DLD1 (cell line): ENCODE measurements around the gene BICD1.

ENCODE experiments used
- in situ Hi-C: cut with HindIII; loops from 2 replicates; pipeline ENCODE4 v1.10.0; 2017; ENCODE audit warnings: low sequenced_read_pairs

BICD1 gene

DNA sequence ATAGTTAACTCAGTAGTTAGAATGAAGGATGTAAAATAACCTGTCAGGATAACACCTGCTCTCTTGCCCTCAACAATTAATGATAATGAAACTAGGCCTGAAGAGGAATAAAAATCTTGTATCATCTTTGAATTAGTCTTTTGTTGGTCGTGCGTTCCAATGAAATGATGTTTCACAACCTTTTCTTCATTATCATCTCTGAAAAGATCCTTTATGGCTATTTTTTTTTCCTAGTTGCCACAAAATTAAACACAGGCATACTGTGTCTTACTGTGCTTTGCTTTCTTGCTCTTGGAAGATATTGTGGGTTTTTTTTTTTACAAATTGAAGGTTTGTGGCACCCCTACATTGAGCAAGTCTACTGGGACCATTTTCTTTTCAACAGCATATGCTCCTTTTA lies 128.6 kb downstream of the BICD1 start:
- in situ Hi-C loops: loop anchor here (5.0 kb wide), 1 partner anchor 43 kb away; no protein-coding TSS in a partner anchor

DNA sequence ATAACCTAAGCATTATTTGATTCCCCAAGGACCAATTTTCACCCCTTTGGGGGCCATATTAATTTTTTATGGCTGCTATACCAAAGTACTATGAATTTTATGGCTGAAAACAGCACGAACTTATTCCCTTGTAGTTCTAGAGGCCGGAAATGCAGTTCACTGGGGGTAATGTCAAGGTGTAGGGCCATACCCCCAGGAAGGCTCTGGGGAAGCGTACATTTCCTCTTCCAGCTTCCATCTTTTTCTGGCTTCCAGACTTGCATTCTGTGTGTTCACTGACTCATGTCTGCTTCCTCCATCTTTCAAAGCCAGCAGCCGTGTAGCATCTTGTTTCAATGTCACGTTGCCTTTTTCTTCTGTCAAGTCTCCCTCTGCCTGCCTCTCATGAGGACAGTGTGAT lies 133.5 kb downstream of the BICD1 start:
- in situ Hi-C loops: no loop called here

DNA sequence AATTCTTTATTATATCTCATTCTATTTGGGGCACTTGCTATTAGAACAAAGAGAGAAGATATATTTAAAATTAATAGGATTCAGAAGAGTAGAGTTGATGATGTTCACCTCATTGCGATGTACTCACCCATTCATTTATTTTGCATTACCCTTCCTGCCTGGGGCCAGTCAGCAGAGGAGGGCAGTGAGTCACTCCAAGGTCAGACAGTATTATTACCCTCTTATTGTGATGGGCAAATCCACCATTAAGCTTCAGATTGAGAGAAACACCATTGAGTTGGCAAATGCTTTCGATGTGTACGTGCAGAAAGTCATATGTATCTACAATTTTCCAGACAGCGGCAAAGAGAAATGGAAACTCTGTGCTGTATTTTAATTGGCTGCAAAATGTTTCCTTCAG lies 134.2 kb downstream of the BICD1 start:
- in situ Hi-C loops: no loop called here

DNA sequence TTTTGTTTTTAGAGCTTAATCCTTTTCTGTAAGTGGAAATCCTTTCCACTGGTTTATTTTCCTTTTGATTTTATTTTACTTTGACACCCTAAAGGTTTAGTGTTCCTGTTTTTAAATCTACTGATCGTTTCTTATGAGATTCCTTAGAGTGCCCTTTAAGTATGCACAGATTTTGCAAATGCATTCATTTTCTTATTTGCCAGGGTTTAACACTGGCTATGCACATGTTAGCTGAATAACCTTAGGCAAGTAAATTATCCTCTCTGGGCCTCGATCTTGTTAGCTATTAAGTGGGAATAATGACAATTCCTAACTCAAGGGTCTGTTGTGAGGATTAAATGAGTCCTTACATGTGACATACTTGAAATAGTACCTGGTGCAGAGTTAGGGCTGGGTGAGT lies 136.0 kb downstream of the BICD1 start:
- in situ Hi-C loops: no loop called here

DNA sequence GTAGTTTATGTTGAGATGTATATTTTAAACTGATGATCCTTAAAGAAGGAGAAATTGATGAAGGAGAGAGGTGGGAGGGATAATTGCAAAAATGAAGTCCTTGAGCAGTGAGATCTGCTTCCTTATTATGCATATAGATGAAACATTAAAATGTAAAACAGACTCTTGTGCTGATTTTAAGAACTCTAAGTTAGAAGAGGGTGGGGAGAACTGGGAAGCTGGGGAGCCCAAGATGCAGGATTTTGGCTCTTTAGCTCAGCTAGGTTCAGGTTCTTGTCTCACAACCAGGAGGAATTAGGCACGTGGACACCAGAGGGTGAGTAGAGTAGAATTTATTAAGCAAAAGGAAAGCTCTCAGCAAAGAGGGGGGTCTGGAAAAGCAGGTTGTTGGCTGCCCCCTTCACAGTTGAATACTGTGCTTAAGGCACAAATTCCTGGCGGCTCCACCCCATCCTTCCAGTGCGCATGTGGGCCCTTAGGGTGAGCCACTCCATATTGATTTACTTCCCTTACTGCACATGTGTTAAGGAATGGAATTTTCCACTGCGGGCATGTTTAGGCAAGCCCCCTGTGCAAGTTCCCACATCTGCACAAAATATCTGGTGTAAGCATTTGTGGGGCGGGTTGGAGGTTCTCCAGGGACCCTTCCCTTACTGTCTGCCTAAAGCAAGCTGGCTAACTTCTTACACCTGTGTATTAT lies 141.9 kb downstream of the BICD1 start:
- in situ Hi-C loops: no loop called here

DNA sequence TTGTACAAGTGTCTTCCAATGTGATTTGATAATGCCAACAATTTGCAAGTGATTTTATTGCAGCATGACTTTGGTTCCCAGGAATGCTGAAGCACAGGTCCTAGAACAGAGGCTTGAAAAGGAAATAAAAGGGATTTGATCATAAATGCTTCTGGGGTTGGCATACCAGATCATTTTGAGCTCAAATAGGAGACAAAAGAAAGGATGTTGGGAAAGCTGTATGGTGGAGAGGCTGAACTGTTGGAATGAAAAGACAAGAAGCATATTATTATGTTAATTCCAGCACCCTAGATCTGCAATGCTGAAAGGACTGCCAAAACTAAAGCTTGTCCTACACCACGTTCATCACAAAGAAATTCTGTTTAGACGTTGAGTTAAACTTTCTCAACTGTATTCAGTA lies 143.1 kb downstream of the BICD1 start:
- in situ Hi-C loops: no loop called here

DNA sequence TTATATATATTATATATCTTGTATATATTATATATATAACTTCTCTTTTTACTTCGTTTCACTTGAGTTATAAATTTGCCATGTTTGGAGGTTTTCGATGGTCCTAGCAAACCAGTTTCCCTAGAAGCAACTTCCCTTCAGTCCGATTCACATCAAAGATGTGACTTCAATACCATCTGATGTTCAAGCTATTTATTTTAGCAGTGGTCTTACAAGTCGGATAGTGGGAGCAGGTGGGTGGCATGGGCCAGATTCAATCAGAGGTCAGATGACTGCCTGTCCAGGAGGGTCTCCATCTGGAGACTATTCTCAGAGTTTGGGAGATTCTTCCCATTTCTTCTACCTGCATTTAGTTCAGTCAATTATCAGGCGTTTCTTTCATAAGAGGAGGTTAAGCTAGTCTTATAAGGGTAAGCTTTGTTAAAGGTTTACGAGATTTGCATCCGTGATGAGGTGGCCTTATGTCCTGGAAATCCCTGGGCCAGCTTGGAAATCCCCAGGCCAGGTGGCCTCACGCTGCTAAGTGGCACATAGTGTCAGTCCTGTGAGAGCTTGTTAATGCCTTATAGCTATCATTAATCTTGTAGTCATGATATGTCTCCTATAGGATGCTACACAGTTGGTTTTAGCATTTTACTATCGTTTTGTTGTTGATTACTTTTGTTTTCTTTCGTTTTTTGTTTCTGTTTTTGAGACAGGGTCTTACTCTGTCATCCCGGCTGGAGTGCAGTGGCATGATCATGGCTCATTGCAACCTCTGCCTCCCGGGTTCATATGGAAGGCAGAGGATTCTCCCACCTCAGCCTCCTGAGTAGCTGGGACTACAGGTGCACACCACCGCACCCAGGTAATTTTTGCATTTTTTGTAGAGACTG lies 145.8 kb downstream of the BICD1 start:
- in situ Hi-C loops: no loop called here

DNA sequence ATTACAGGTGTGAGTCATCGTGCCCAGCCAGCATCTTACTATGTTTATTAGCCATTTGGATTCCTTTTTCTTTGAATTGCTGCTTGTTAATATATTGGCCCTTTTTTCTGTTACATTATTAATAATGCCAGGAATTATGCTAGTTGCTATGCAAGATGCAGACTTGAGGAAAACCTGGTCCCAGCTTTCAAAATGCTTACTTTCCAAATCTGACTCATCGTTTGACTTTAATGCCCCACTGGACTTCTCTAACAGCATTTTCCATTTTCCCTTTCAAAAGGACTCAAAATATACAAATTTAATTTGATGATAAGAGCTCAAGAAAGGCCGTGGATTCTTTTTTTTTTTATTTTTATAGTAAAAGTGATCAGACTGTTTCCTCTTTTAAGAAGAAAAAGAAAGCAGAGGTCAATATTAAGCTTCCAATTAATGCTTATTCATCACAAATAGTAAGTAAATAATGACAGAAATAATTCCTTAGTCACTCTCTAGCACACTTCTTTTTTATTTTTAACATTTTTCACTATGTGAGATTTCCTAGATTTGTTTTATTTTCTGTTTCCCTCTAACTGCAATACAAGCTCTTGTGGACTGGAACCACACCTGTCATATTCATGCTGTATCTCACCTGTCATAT lies 146.6 kb downstream of the BICD1 start:
- in situ Hi-C loops: no loop called here

DNA sequence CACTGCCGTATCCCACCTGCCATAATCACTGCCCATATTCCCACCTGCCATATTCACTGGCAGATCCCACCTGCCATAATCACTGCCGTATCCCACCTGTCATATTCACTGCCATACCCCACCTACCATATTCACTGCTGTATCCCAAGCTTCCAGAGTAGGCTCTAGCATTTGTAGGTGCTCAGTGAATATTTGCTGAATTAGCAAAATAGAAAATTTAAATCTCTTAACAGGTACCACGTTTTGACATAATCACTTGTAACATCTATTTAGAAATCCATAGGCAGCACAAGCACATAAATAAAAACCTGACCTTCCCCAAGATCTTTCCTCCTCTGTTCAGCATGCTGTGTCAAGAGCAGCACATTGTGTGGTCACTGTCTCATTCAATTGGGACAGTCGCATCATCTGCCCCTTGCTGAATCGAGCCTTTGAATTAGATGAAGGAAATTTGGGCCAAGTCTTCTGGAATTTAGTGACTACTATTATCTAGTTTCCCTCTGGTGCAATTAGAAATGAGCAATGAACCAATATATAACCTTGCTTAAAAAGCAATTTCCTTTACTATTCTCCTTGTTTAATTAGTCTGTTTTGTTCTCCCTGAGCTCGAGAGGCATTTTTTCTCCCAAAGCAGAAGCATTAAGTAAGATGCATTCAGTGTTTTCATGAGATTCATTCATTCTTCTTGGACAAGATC lies 147.8 kb downstream of the BICD1 start:
- in situ Hi-C loops: no loop called here

DNA sequence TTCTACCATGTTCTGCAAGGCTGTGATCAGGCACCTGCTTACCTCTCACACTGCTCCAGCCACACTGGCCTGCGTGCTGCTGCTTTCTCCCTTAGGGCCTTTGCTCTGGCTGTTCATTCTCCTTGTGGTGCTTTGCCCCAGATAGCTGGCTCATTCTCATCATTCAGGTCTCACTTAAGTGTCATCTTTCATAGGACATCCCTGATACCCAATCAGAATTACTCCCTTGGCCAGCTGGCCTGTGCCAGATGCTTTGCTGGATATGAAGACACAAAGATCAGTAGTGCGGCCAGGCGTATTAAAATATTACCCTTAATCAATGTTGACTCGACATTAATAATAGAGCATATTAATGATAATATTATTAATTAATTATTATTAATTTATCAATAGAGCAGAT lies 148.9 kb downstream of the BICD1 start:
- in situ Hi-C loops: no loop called here

DNA sequence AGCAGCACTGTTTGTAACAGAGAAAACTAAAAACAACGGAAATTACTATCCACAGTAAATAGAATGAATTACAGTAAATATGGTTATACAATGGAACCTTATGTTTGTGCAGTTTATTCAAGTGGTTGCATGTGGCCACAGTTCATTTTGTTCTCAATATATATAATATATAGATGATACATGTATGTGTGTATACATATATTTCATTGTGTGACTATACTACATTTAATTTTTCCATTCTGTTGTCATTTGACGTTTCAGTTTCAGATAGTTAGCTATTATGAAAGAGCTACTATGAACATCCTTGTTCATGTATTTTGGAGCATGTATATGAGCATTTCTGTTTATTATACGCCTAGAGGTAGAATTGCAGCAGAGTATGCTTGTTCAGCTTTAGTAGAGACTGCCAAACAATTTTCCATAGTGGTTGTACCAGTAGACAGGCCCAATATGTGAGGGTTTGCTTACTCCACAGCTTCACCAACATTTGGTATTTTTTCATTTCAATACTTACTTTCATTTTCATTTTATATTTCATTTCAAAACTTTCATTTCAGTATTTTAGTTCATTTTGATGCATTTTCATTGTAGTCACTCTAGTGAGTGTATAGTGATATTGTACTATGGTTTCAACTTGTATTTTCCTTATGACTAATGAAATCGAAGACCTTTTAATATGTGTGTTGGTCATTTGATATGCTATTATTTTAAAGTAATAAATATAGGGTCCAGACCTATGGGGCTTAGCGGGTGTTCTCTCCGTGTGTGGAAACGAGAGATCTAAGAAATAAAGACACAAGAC lies 151.2 kb downstream of the BICD1 start:
- in situ Hi-C loops: no loop called here

DNA sequence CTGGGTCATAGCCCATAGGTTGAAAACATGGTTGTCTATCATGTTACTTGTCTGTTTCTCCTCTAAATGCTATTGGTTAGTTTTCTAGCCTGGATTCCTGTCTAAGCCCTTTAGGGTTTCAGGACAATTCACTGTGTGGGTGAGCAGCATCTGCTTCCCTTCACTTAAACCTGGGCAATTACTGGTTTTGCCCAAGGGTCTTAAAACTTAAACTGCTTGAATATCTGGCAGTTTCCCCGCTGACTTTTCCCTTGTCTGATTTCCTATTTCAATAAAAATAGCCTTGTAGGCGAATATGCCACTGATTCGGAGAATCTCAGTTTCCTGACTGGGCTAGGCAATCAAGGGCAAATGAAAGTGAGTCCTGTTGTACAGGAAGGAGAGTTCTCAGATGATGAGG lies 154.0 kb downstream of the BICD1 start:
- in situ Hi-C loops: no loop called here

DNA sequence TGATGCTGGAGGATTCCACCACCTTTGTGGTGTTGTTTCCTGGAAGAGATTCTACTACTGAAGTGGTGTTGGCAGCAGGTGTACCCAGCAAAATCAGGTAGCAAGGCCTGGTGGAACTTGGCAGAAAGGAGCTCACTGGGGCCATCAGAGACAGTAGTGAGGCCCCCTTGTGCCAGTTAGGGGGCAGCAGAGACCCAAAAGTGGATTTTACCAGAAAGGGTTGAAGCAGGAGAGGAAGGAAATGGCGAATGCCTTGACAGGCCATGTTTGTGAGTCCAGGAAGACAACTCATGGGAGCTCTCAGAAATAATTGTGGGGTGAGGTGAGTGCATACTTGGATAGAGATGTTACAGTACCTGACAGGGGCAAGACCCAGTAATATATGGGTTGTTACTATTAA lies 155.0 kb downstream of the BICD1 start:
- in situ Hi-C loops: no loop called here

DNA sequence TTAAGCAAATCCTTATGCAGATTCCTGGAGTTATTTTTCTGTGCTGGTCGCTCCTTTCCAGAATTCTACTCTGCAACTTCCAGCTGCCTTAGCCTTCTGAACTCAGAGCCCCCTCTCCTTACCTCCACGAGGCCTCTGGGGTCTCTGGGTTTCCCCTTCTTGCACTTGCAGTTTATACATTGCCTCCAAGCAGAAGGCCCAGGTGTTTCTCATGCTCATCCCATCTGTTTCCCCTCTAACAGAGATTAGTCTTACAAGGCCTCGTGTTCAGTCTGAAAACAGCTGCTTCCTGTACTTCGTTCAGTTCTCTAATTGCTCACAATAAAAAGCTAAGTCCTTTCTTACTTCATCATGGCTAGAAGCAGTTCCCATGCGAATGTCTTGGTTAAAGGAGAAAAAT lies 158.3 kb downstream of the BICD1 start:
- in situ Hi-C loops: no loop called here

DNA sequence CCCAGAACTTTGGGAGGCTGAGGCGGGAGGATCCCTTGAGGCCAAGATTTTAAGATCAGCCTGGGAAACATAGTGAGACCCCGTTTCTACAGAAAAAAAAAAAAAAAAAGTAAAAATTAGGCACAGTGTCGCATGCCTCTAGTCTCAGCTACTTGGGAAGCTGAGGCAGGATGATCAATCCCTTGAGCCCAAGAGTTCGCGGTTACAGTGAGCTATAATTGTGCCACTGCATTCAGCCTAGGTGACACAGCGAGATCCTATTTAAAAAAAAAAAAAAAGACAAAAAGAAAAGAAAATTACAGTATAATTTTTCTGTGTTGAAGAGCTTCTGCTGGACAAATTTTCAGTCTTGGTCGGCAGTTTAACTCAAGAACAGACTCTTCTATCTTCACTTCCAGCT lies 158.8 kb downstream of the BICD1 start:
- in situ Hi-C loops: no loop called here

DNA sequence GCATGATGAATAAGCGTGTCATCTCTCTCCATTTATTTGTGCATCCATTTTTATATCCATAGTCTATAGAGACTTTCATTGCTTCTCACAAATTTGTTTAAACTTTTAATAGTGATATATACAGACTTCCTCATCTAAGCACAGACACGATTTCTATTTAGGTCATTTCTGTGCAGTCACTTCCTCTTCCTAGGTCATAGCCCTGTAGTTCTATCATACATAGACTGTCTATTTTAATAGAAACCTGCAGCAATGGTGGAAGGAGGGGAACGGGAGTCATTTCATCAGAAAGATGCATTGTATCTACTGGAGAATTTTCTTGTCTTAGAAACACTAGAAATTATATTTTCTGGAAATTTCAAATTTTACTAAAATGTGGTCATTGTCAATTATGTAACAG lies 159.3 kb downstream of the BICD1 start:
- in situ Hi-C loops: no loop called here

DNA sequence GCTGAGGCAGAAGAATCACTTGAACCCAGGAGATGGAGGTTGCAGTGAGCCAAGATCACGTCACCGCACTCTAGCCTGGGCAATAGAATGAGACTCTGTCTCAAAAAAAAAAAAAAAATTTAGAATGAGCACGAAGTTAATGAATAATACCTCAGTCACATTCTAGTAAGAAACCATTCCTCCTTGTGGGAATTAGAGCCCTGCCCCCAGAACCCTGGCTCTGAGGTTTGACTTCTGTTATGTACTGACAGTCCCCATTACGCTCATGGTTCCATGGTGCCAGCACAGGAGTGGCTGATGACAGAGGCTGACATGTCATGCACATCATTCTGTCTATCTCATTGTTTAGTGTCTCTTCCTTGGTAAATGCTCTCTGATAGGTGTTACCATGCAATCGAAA lies 160.1 kb downstream of the BICD1 start:
- in situ Hi-C loops: no loop called here

DNA sequence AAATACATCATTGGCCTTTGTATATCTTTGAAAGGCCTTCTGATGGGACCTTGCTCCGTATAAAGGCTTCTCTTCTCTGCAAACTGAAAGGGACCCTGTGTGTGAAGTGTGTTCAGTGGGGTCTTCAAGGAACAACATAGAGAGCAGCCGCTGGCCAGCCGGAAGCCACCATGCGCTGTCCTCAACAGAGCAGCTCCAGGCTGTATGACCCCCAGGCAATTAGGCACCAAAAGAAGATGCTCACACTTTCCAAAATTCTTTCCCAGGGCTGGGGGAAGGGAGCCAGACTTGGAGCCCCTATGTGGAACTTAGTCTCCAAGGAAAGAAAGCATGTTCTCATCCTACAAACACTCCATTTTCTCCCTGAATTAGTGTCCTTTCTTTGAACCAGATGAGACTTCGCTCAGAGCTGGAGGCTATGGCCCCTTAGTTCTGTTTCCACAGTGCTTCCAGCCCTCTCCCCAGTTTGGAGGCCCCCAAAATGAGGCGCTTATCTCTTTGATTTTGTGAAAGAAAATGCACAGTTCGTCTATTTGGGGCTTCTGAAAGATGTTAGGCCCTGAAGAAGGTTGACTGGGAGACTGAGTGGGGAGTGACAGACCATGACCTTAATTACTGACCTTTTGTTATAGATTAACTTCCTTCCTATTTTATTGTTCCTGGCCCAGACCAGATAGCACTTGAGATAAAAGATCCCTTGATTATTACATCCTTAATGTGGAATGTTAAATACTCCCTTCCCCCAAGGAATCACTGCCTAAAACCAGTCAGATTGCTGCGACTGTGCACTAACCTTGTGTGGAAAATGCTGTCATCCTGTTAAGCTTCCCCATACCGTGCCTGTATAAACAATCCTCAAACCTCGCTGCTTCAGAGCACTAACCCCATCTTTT lies 164.4 kb downstream of the BICD1 start:
- in situ Hi-C loops: no loop called here

DNA sequence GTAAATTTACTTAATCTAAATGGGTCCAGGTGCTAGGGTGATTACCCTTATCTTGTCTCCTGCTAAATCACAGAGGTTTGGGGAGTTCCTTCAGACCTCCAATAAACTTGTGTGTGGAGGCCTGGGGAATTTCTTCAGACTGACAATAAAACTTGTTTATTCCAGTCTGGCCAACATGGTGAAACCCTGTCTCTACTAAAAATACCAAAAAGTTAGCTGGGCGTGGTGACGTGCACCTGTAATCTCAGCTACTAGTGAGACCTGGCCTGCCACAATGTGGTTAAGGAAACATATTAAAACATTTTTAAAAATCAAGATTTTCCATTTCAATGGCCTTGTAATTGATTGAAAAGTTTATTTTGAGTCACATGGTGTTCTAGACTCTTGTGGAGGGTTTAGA lies 165.8 kb downstream of the BICD1 start:
- in situ Hi-C loops: no loop called here
